ENCODE data around the gene HDAC4.

DNA sequence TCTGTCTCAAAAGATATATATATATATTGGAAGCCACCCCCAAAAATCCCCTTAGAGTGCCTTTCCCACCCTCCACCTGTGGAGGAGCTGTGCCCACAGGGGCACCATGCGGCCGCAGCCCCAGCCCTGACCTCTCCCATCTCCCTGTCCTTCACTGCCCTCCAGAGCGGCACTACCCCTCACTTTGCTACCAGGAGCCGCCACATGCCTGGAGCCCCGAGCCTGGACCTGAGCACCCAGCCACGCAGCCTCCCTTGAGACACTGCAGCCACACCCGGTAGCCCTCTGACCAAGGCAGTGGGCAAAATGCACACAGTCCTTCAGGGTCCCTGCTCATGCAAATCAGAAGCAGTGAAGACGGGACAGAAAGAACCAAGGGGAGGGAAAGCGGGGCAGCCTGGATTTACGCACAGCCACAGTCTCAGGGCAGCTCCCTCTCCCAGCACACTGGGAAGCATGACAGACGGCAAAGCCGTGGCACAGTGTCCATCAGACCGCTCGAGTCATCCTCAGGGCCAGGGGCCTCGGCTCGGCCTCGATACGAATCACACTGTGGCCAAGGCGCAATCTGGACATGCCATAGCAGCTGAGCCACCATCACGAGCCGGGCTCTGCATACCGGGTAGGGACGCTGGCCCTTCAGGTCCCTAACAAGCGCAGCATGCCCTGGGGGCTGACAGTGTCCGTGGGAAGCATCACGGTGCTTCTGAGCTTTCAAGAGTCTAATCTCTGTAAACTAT is 10.1 kb downstream of the HDAC4 start:
- TF ChIP-seq, protein P1, sequence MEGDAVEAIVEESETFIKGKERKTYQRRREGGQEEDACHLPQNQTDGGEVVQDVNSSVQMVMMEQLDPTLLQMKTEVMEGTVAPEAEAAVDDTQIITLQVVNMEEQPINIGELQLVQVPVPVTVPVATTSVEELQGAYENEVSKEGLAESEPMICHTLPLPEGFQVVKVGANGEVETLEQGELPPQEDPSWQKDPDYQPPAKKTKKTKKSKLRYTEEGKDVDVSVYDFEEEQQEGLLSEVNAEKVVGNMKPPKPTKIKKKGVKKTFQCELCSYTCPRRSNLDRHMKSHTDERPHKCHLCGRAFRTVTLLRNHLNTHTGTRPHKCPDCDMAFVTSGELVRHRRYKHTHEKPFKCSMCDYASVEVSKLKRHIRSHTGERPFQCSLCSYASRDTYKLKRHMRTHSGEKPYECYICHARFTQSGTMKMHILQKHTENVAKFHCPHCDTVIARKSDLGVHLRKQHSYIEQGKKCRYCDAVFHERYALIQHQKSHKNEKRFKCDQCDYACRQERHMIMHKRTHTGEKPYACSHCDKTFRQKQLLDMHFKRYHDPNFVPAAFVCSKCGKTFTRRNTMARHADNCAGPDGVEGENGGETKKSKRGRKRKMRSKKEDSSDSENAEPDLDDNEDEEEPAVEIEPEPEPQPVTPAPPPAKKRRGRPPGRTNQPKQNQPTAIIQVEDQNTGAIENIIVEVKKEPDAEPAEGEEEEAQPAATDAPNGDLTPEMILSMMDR (conservative IDR thresholded peaks at IDR 0.05) = no peak; the same call in 1 of the 2 replicates
- TF ChIP-seq EZH2 (IDR thresholded peaks at IDR 0.05; ENCODE audit: low read depth) = no peak
